HepG2 (cell line): ENCODE measurements around the gene METTL15. TPM values are rescaled to one million over a fixed set of nuclear protein-coding genes. Genes with fewer than 3 reads are reported as not detected.
A peak's percentile ranks its signal among the peaks of the same experiment; 100 is the strongest.

ENCODE experiments used
- ATF7-NPFF ChIP-seq: sonication (generic); formaldehyde crosslinking; IDR thresholded peaks from 2 replicates; pipeline ENCODE4 v1.8.1; 2023; ENCODE audit warnings: mild to moderate bottlenecking, low read depth, missing genetic modification reagents, moderate library complexity
- BORCS8-MEF2B ChIP-seq: sonication (generic); formaldehyde crosslinking; IDR thresholded peaks from 2 replicates; pipeline ENCODE4 v1.8.0; 2022; ENCODE audit warnings: mild to moderate bottlenecking, missing genetic modification reagents
- CCDC6 ChIP-seq: sonication (generic); formaldehyde crosslinking; IDR thresholded peaks from 2 replicates; pipeline ENCODE4 v1.8.1; 2022; ENCODE audit warnings: mild to moderate bottlenecking, missing genetic modification reagents, moderate library complexity
- EHMT2 ChIP-seq: fragments of 200-600 bp; sonication (generic); IDR thresholded peaks from 2 replicates; pipeline ENCODE4 v1.7.0; 2017; ENCODE audit warnings: antibody characterized with exemption, low read depth, low read length, borderline replicate concordance
- FOXM1 ChIP-seq: sonication (generic); formaldehyde crosslinking; IDR thresholded peaks from 2 replicates; pipeline ENCODE4 v1.5.0; 2020; ENCODE audit warnings: missing genetic modification reagents
- HIVEP1 ChIP-seq: sonication (generic); formaldehyde crosslinking; IDR thresholded peaks from 2 replicates; pipeline ENCODE4 v1.4.0; 2020; ENCODE audit warnings: mild to moderate bottlenecking, missing genetic modification reagents
- HNRNPL ChIP-seq: fragments of 200-400 bp; formaldehyde crosslinking; IDR thresholded peaks from 2 replicates; pipeline ENCODE4 v1.6.1; 2017; ENCODE audit warnings: mild to moderate bottlenecking, low read depth, low read length
- HOXA7 ChIP-seq: sonication (generic); formaldehyde crosslinking; IDR thresholded peaks from 2 replicates; pipeline ENCODE4 v1.8.1; 2022; ENCODE audit warnings: mild to moderate bottlenecking, missing genetic modification reagents, moderate library complexity
- IKZF1 ChIP-seq: fragments of 450-650 bp; IDR thresholded peaks from 2 replicates; pipeline ENCODE4 v1.7.1; 2016
- ISL2 ChIP-seq: sonication (generic); formaldehyde crosslinking; IDR thresholded peaks from 2 replicates; pipeline ENCODE4 v1.5.0; 2020; ENCODE audit warnings: missing genetic modification reagents
- KAT2B ChIP-seq: fragments of 150-350 bp; IDR thresholded peaks from 2 replicates; pipeline ENCODE4 v1.6.1; 2014; ENCODE audit warnings: low read depth, low read length, borderline replicate concordance
- MEIS2 ChIP-seq: sonication (generic); formaldehyde crosslinking; IDR thresholded peaks from 2 replicates; pipeline ENCODE4 v1.9.0; 2021; ENCODE audit warnings: mild to moderate bottlenecking, missing genetic modification reagents
- NFYC ChIP-seq: IDR thresholded peaks from 2 replicates; pipeline ENCODE4 v1.6.1; 2016; ENCODE audit warnings: missing genetic modification reagents, missing compliant biosample characterization
- RBM39 ChIP-seq: fragments of 200-400 bp; formaldehyde crosslinking; IDR thresholded peaks from one replicate; pipeline ENCODE4 v1.6.1; 2018; ENCODE audit warnings: antibody characterized with exemption, mild to moderate bottlenecking, low read depth, low read length; ENCODE audit not compliant: poor library complexity, severe bottlenecking
- SALL1 ChIP-seq: sonication (generic); formaldehyde crosslinking; IDR thresholded peaks from 2 replicates; pipeline ENCODE4 v1.8.0; 2022; ENCODE audit warnings: mild to moderate bottlenecking, missing genetic modification reagents
- SAP130 ChIP-seq: IDR thresholded peaks from 2 replicates; pipeline ENCODE4 v1.6.1; 2016; ENCODE audit warnings: low read depth
- SNAI1 ChIP-seq: sonication (generic); formaldehyde crosslinking; IDR thresholded peaks from 2 replicates; pipeline ENCODE4 v1.5.0; 2020; ENCODE audit warnings: mild to moderate bottlenecking, missing genetic modification reagents, borderline replicate concordance
- THAP11 ChIP-seq: IDR thresholded peaks from 2 replicates; pipeline ENCODE4 v1.6.1; 2016; ENCODE audit warnings: missing biosample characterization, missing genetic modification reagents
- USF2 ChIP-seq, 2 experiments: sonication (generic) in 1 of 2; formaldehyde crosslinking in 1 of 2; IDR thresholded peaks; 2 replicates each; pipeline versions ENCODE4 v1.5.1 to v1.6.1; 2011 to 2020; ENCODE audit warnings: borderline replicate concordance in 1 of 2, low read depth in 1 of 2, low read length in 1 of 2, mild to moderate bottlenecking in 1 of 2, missing genetic modification reagents in 1 of 2, moderate library complexity in 1 of 2
- ZMYM4 ChIP-seq: sonication (generic); formaldehyde crosslinking; IDR thresholded peaks from 2 replicates; pipeline ENCODE4 v1.8.1; 2023; ENCODE audit warnings: mild to moderate bottlenecking, missing genetic modification reagents
- ZNF136 ChIP-seq: sonication (generic); formaldehyde crosslinking; IDR thresholded peaks from 2 replicates; pipeline ENCODE4 v1.8.1; 2022; ENCODE audit warnings: low read depth, mild to moderate bottlenecking, moderate library complexity, missing genetic modification reagents
- ZNF232 ChIP-seq: sonication (generic); formaldehyde crosslinking; IDR thresholded peaks from 2 replicates; pipeline ENCODE4 v1.4.0; 2020; ENCODE audit warnings: missing genetic modification reagents, borderline replicate concordance
- ZNF275 ChIP-seq: sonication (generic); formaldehyde crosslinking; IDR thresholded peaks from 2 replicates; pipeline ENCODE4 v1.8.0; 2022; ENCODE audit warnings: missing genetic modification reagents, mild to moderate bottlenecking, inconsistent platforms, borderline replicate concordance
- ZNF292 ChIP-seq: sonication (generic); formaldehyde crosslinking; IDR thresholded peaks from 2 replicates; pipeline ENCODE4 v1.8.1; 2022; ENCODE audit warnings: mild to moderate bottlenecking, low read depth, missing genetic modification reagents, borderline replicate concordance
- ZNF709 ChIP-seq: sonication (generic); formaldehyde crosslinking; IDR thresholded peaks from 2 replicates; pipeline ENCODE4 v1.5.0; 2020; ENCODE audit warnings: mild to moderate bottlenecking, missing genetic modification reagents
- ZSCAN30 ChIP-seq: sonication (generic); formaldehyde crosslinking; IDR thresholded peaks from 2 replicates; pipeline ENCODE4 v1.5.0; 2020; ENCODE audit warnings: mild to moderate bottlenecking, missing genetic modification reagents
- polyA plus RNA-seq, 8 experiments: library from polyadenylated mRNA; depleted of rRNA in 3 of 8; stranded (reverse) in 7 of 8; unstranded in 1 of 8; fragments of >200 nt; fragmentation: Illumina TruSeq in 4 of 8; extraction: Trizol in 4 of 8; gene quantifications; 2 replicates each; pipeline versions ENCODE4 v1.2.1 to v1.2.3, GENCODE V29; 2011 to 2016; ENCODE audit warnings: low read depth in 4 of 8, missing spikeins in 1 of 8, mixed read lengths in 1 of 8; ENCODE audit not compliant: insufficient read depth in 1 of 8
- total RNA-seq, 5 experiments: library from RNA; depleted of rRNA; stranded (reverse); fragments of >200 nt; fragmentation: Illumina TruSeq; extraction: Trizol; gene quantifications; 2 replicates each; pipeline ENCODE4 v1.2.3, GENCODE V29; 2016; ENCODE audit warnings: low read depth in 1 of 5
- TF ChIP-seq, protein P1 (sequence below): sonication (generic); formaldehyde crosslinking; IDR thresholded peaks from 2 replicates; pipeline ENCODE4 v1.4.0; 2020; ENCODE audit warnings: low read depth, mild to moderate bottlenecking, missing genetic modification reagents

The METTL15 gene
- total and polyA plus RNA-seq, 2 of the 13 experiments (the other 11 are each of a cell fraction or from before 2014, with no cell fraction given), result 6.5 to 14.0 TPM

DNA sequence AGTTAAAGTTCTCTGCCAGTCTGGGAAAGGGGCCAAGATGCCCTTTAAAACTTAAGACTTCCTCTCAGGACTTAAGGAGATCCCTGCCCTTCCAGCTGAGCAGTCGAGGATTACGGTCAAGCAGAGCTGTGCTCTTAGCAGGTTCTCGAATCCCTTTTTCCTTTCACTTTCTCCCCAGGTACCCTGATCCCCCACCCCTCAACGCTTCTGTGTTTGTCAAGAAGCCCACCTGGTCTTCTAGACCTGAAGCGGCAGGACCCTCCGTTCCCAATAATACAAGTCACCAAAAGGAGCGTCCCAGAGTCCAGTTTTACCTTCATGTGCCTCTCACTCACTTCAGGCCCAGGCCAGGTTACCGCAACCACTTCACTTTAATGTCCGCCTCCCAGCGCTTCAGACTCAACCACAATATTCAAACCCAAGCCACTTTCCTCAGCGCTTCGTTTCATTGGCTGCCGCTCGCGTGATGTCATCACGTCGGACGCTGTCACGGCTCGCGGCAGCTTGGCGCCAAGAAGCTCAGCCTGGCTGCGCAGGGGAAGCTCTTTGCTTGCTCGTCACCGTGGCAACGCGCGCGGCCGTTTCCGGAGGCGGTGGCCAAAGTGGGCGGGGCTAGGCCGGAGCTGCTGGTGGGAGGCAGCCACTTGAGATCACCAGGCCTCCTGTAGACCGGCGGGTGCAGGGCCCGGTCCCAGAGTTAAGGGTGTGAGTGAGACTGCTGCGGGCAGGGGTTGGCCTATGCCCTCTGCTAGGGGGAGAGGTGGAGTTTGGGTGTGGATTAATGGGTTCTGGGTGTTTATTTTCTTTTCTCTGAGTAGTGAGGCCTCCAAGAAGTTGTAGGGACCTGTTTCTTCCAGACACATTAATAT lies at the start of gene METTL15, which contains the start of gene KIF18A (continued):
- 0 out of 2 replicates have a peak, but pooled peaks have one; percentile 58 for TF ChIP-seq ZNF292 (CRISPR knock-in tag)
- TF ChIP-seq MEIS2 (CRISPR knock-in tag), result peak; percentile 61
- TF ChIP-seq ZNF275 (CRISPR knock-in tag), result peak; percentile 52; the same call in 1 of the 2 replicates
- TF ChIP-seq ATF7-NPFF (CRISPR knock-in tag), result peak; percentile 85
- peak; percentile 85 for TF ChIP-seq THAP11 (CRISPR knock-in tag)
- TF ChIP-seq SALL1 (CRISPR knock-in tag), result peak; percentile 86
- TF ChIP-seq EHMT2, result no peak
- TF ChIP-seq ZNF709 (CRISPR knock-in tag), result no peak
- no peak; the same call in none of the 2 replicates for TF ChIP-seq HIVEP1 (CRISPR knock-in tag)
- peak; percentile 93 for TF ChIP-seq FOXM1 (CRISPR knock-in tag)
- TF ChIP-seq ZNF232 (CRISPR knock-in tag), result no peak
- TF ChIP-seq BORCS8-MEF2B (CRISPR knock-in tag), result peak; percentile 95
- TF ChIP-seq IKZF1, result no peak
- peak; percentile 96; the same call in 1 of the 2 replicates for TF ChIP-seq CCDC6 (CRISPR knock-in tag)
- no peak for TF ChIP-seq HOXA7 (CRISPR knock-in tag)
- TF ChIP-seq RBM39, result peak; percentile 69
- TF ChIP-seq, protein P1, sequence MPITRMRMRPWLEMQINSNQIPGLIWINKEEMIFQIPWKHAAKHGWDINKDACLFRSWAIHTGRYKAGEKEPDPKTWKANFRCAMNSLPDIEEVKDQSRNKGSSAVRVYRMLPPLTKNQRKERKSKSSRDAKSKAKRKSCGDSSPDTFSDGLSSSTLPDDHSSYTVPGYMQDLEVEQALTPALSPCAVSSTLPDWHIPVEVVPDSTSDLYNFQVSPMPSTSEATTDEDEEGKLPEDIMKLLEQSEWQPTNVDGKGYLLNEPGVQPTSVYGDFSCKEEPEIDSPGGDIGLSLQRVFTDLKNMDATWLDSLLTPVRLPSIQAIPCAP, result no peak
- TF ChIP-seq ISL2 (CRISPR knock-in tag), result no peak; the same call in 1 of the 2 replicates
- TF ChIP-seq ZSCAN30, result no peak
- TF ChIP-seq HNRNPL, result 0 out of 2 replicates have a peak, but pooled peaks have one; percentile 42
- peak; percentile 93 for TF ChIP-seq NFYC
- peak; percentile 76; the same call in 1 of the 2 replicates for TF ChIP-seq ZNF136 (CRISPR knock-in tag)
- TF ChIP-seq KAT2B, result no peak
- no peak for TF ChIP-seq SNAI1
- no peak for TF ChIP-seq USF2 (IDR thresholded peaks at IDR 0.05; ENCODE audit: low read depth, low read length)
- no peak for TF ChIP-seq USF2 (CRISPR knock-in tag; IDR thresholded peaks at IDR 0.05; ENCODE audit: borderline replicate concordance)
- peak; percentile 97; the same call in 1 of the 2 replicates for TF ChIP-seq ZMYM4
- TF ChIP-seq SAP130 (CRISPR knock-in tag), result peak; percentile 100
